K562 (cell line): ENCODE data around the gene KIAA1958. TPM values are rescaled to one million over a fixed set of nuclear protein-coding genes. Genes with fewer than 3 reads are reported as not detected.

ENCODE experiments used
- ATF7 ChIP-seq: fragments of 450-650 bp; IDR thresholded peaks from 2 replicates; pipeline ENCODE4 v1.7.1; 2014; ENCODE audit warnings: mild to moderate bottlenecking, moderate library complexity
- BCL6 ChIP-seq: fragments of 250-450 bp; sonication (Bioruptor Pico); IDR thresholded peaks from 2 replicates; pipeline ENCODE4 v1.4.0; 2020
- BCOR ChIP-seq: fragments of 450-650 bp; IDR thresholded peaks from 2 replicates; pipeline ENCODE4 v1.6.1; 2016
- CHD4 ChIP-seq: fragments of 200-600 bp; sonication (generic); IDR thresholded peaks from 3 replicates; pipeline ENCODE4 v1.6.1; 2012; ENCODE audit warnings: low read depth, mild to moderate bottlenecking, mixed read lengths, low read length, inconsistent platforms; ENCODE audit not compliant: insufficient read depth, insufficient replicate concordance, poor library complexity, severe bottlenecking
- CXXC5 ChIP-seq: fragments of 250-450 bp; sonication (Bioruptor Pico); IDR thresholded peaks from 2 replicates; pipeline ENCODE4 v1.8.0; 2022; ENCODE audit warnings: inconsistent platforms, mild to moderate bottlenecking, moderate library complexity
- DPF2 ChIP-seq: fragments of 450-650 bp; IDR thresholded peaks from 2 replicates; pipeline ENCODE4 v1.6.1; 2016
- EP300 ChIP-seq: IDR thresholded peaks from 2 replicates; pipeline ENCODE4 v1.6.1; 2012; ENCODE audit warnings: low read length, improper control_type of control experiment
- GTF3C2 ChIP-seq: IDR thresholded peaks from 3 replicates; pipeline ENCODE4 v1.6.1; 2011; ENCODE audit warnings: borderline replicate concordance, mild to moderate bottlenecking, moderate library complexity; ENCODE audit not compliant: insufficient read length; ENCODE audit errors: extremely low read depth
- HMG20B ChIP-seq: fragments of 250-450 bp; sonication (Bioruptor Pico); IDR thresholded peaks from 2 replicates; pipeline ENCODE4 v1.5.0; 2021; ENCODE audit warnings: mild to moderate bottlenecking
- HNRNPH1 ChIP-seq: fragments of 200-400 bp; formaldehyde crosslinking; optimal IDR thresholded peaks from 2 replicates; pipeline ENCODE3; 2017; ENCODE audit warnings: low read depth, mild to moderate bottlenecking, low read length, moderate library complexity
- MTA2 ChIP-seq: fragments of 450-650 bp; IDR thresholded peaks from 2 replicates; pipeline ENCODE4 v1.6.1; 2016; ENCODE audit warnings: low read depth
- POU5F1 ChIP-seq: fragments of 150-350 bp; IDR thresholded peaks from 2 replicates; pipeline ENCODE4 v1.6.1; 2014; ENCODE audit warnings: borderline replicate concordance, low read length, low read depth, mild to moderate bottlenecking; ENCODE audit not compliant: partially characterized antibody
- RUNX1 ChIP-seq: sonication (generic); IDR thresholded peaks from 2 replicates; pipeline ENCODE4 v1.6.1; 2016; ENCODE audit warnings: antibody characterized with exemption, low read depth
- SMC3 ChIP-seq: conservative IDR thresholded peaks from 2 replicates; pipeline ENCODE4 v1.6.1; 2011; ENCODE audit warnings: low read depth, low read length, improper control_type of control experiment; ENCODE audit not compliant: insufficient read depth
- TAF7 ChIP-seq: fragments of 450-650 bp; IDR thresholded peaks from 2 replicates; pipeline ENCODE4 v1.6.1; 2016; ENCODE audit warnings: missing genetic modification characterization, missing compliant biosample characterization
- TCF7L2 ChIP-seq: fragments of 150-350 bp; IDR thresholded peaks from 2 replicates; pipeline ENCODE4 v1.6.1; 2016; ENCODE audit warnings: low read depth, mild to moderate bottlenecking, low read length, moderate library complexity
- THRAP3 ChIP-seq: fragments of 450-650 bp; IDR thresholded peaks from 2 replicates; pipeline ENCODE4 v1.6.1; 2016; ENCODE audit warnings: mild to moderate bottlenecking, inconsistent platforms, borderline replicate concordance
- ZC3H8 ChIP-seq: fragments of 450-650 bp; IDR thresholded peaks from 2 replicates; pipeline ENCODE4 v1.6.1; 2017
- ZNF146 ChIP-seq: IDR thresholded peaks from one replicate; pipeline ENCODE4 v1.6.1; 2018; ENCODE audit warnings: missing compliant biosample characterization; ENCODE audit not compliant: unreplicated experiment
- ZNF311 ChIP-seq: fragments of 250-450 bp; sonication (Bioruptor Pico); IDR thresholded peaks from 2 replicates; pipeline ENCODE4 v1.4.0; 2020; ENCODE audit warnings: mild to moderate bottlenecking, moderate library complexity
- ZNF644 ChIP-seq: fragments of 200-800 bp; sonication (Bioruptor generic); IDR thresholded peaks from 2 replicates; pipeline ENCODE4 v1.6.1; 2016; ENCODE audit warnings: low read depth, missing genetic modification characterization, missing compliant biosample characterization
- ZNF696 ChIP-seq: fragments of 250-450 bp; sonication (Bioruptor Pico); conservative IDR thresholded peaks from 2 replicates; pipeline ENCODE4 v1.4.0; 2020; ENCODE audit warnings: mild to moderate bottlenecking, moderate library complexity
- ZNF778 ChIP-seq: fragments of 450-650 bp; formaldehyde crosslinking; IDR thresholded peaks from 2 replicates; pipeline ENCODE4 v1.4.0; 2020; ENCODE audit warnings: mild to moderate bottlenecking, moderate library complexity
- polyA plus RNA-seq, 8 experiments: library from polyadenylated mRNA; depleted of rRNA in 4 of 8; stranded (reverse) in 5 of 8; unstranded in 3 of 8; fragments of >200 nt; fragmentation: Nextera tagmentation in 2 of 8; fragmentation: Illumina TruSeq in 1 of 8; extraction: Ambion mirVana in 2 of 8; extraction: Trizol in 1 of 8; gene quantifications; 2 replicates each; pipeline versions ENCODE4 v1.2.1 to v1.2.3, GENCODE V29; 2011 to 2014; ENCODE audit warnings: inconsistent platforms in 1 of 8, missing spikeins in 1 of 8
- total RNA-seq, 7 experiments: library from RNA; depleted of rRNA in 6 of 7; stranded (reverse); fragments of >200 nt in 6 of 7; fragmentation: Illumina TruSeq in 2 of 7; extraction: Trizol in 2 of 7; gene quantifications; 2 replicates each; pipeline versions ENCODE4 v1.2.1 to v1.2.3, GENCODE V29; 2011 to 2021; ENCODE audit warnings: low replicate concordance in 1 of 7
- TF ChIP-seq, protein P1 (sequence below): fragments of 250-450 bp; sonication (Bioruptor Pico); IDR thresholded peaks from 2 replicates; pipeline ENCODE4 v1.5.1; 2021; ENCODE audit warnings: mild to moderate bottlenecking
- TF ChIP-seq, protein P2 (sequence below): fragments of 450-650 bp; IDR thresholded peaks from 2 replicates; pipeline ENCODE4 v1.6.1; 2016

The KIAA1958 gene
- total and polyA plus RNA-seq, 9 of the 15 experiments (the other 6 are each of a cell fraction or from before 2014, with no cell fraction given): 1.1 to 16.0 (median 10.1) TPM

GRCh38 chr9:112717661-112718331 lies 231.2 kb downstream of the KIAA1958 start, which contains the start of gene INIP (continued):
- no peak for TF ChIP-seq CHD4
- TF ChIP-seq ZNF696 (CRISPR knock-in tag): no peak
- no peak for TF ChIP-seq HMG20B
- TF ChIP-seq MTA2: no peak
- TF ChIP-seq BCOR: peak; percentile 40; the same call in 1 of the 2 replicates
- TF ChIP-seq SMC3: 0 out of 2 replicates have a peak, but pooled peaks have one; percentile 5
- TF ChIP-seq, protein P1, sequence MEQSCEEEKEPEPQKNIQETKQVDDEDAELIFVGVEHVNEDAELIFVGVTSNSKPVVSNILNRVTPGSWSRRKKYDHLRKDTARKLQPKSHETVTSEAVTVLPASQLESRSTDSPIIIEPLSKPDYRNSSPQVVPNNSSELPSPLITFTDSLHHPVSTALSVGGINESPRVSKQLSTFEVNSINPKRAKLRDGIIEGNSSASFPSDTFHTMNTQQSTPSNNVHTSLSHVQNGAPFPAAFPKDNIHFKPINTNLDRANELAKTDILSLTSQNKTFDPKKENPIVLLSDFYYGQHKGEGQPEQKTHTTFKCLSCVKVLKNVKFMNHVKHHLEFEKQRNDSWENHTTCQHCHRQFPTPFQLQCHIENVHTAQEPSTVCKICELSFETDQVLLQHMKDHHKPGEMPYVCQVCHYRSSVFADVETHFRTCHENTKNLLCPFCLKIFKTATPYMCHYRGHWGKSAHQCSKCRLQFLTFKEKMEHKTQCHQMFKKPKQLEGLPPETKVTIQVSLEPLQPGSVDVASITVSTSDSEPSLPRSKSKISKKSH (CRISPR knock-in tag): no peak
- peak; percentile 85 for TF ChIP-seq ATF7
- no peak for TF ChIP-seq ZC3H8
- no peak for TF ChIP-seq DPF2
- no peak for TF ChIP-seq ZNF778 (CRISPR knock-in tag)
- no peak for TF ChIP-seq RUNX1
- TF ChIP-seq HNRNPH1: no peak
- no peak for TF ChIP-seq EP300
- no peak for TF ChIP-seq ZNF311
- TF ChIP-seq CXXC5 (CRISPR knock-in tag): peak; percentile 86
- TF ChIP-seq THRAP3: no peak
- TF ChIP-seq BCL6 (CRISPR knock-in tag): no peak
- TF ChIP-seq, protein P2, sequence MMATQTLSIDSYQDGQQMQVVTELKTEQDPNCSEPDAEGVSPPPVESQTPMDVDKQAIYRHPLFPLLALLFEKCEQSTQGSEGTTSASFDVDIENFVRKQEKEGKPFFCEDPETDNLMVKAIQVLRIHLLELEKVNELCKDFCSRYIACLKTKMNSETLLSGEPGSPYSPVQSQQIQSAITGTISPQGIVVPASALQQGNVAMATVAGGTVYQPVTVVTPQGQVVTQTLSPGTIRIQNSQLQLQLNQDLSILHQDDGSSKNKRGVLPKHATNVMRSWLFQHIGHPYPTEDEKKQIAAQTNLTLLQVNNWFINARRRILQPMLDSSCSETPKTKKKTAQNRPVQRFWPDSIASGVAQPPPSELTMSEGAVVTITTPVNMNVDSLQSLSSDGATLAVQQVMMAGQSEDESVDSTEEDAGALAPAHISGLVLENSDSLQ: peak; percentile 99
- no peak for TF ChIP-seq TCF7L2
- no peak for TF ChIP-seq ZNF644 (tag)
- TF ChIP-seq TAF7 (tag): no peak
- no peak for TF ChIP-seq ZNF146 (CRISPR knock-in tag)
- TF ChIP-seq POU5F1: no peak
- TF ChIP-seq GTF3C2: no peak
